ENCODE data around the gene SH3RF1. TPM values are rescaled to one million over a fixed set of nuclear protein-coding genes. Genes with fewer than 3 reads are reported as not detected.

SH3RF1 gene
- 8.9 and 10.0 TPM in 2 replicates for total RNA-seq

GRCh38 chr4:169270810-169271691, at the start of gene SH3RF1:
Gene SH3RF1 (minus strand): TSS chr4:169270956. CDS start chr4:169269212, 1,744 bp downstream.

Data from pericardium fibroblast (primary cell).